Left lung (tissue), 10 donors: Measurements from ENCODE around the gene DMRT1. TPM values are rescaled to one million over a fixed set of nuclear protein-coding genes. Genes with fewer than 3 reads are reported as not detected.

Source experiments
- ATAC-seq: fragments of 200-7000 bp; cut with Tn5 transposase; one replicate; pipeline ENCODE4 v1.9.1; 2020; ENCODE audit warnings: moderate library complexity
- DNase-seq, 4 donors: peaks; one replicate each; pipeline ENCODE4 v3.0.0-alpha.2; 2013 to 2020
- H3K27ac ChIP-seq, 2 donors: fragments of 200-600 bp; sonication (generic) in 1 of 2; one replicate each; pipeline versions ENCODE4 v1.5.0 to v1.8.0; 2020 to 2021
- H3K27me3 ChIP-seq, 2 donors: fragments of 200-600 bp; sonication (generic) in 1 of 2; one replicate each; pipeline versions ENCODE4 v1.5.0 to v1.8.0; 2020 to 2021
- H3K36me3 ChIP-seq, 2 donors: fragments of 200-600 bp; sonication (generic) in 1 of 2; one replicate each; pipeline versions ENCODE4 v1.5.0 to v1.8.0; 2020 to 2021
- H3K4me1 ChIP-seq, 2 donors: fragments of 200-600 bp; one replicate each; pipeline ENCODE4 v1.8.0; 2021
- H3K4me3 ChIP-seq, 2 donors: fragments of 200-600 bp; sonication (generic) in 1 of 2; one replicate each; pipeline versions ENCODE4 v1.5.0 to v1.8.0; 2020 to 2021; ENCODE audit warnings: mild to moderate bottlenecking in 1 of 2
- H3K9me3 ChIP-seq, 2 donors: fragments of 200-600 bp; sonication (generic) in 1 of 2; one replicate each; pipeline versions ENCODE4 v1.5.0 to v1.8.0; 2020 to 2021
- CTCF ChIP-seq, 2 donors: fragments of 200-600 bp; sonication (generic) in 1 of 2; IDR thresholded peaks; one replicate each; pipeline versions ENCODE4 v1.5.0 to v1.8.0; 2021; ENCODE audit warnings: antibody characterized with exemption in 2 of 2
- intact Hi-C, 2 donors: fragments of 100-400 bp; cut with DNase I; formaldehyde crosslinking; loops; one replicate each; pipeline versions ENCODE4 v1.11.2 to v1.14.2; 2022
- polyA plus RNA-seq, 6 donors: library from polyadenylated mRNA; unstranded; fragments of 120-200 nt; gene quantifications; one replicate each; pipeline ENCODE4 v1.2.1, GENCODE V29; 2013; ENCODE audit not compliant: insufficient read length in 6 of 6
- total RNA-seq, 2 donors: library from RNA; stranded (reverse); fragmentation: NEBNext Ultra II Directional; extraction: Animal tissue kit (Norgen Biotek cat#: 25700); gene quantifications; one replicate each; pipeline ENCODE4 v1.2.1, GENCODE V29; 2021
- donor health status: DM: no; HTN: yes; CAD: no.
- donor health status: DM: no; HTN: no; CAD: no.

Gene DMRT1
- total and polyA plus RNA-seq, 8 donors = 0.09 TPM; not detected in 7

- Histone ChIP-seq H3K4me1 (no peaks in the 10 kb centered on the region), H3K36me3 (no peaks in the 10 kb centered on the region), H3K4me3 (no peak overlapping the region), H3K27me3 (peaks cover 42 to 97% of the 10 kb centered on the region in 2 donors), H3K27ac (no peak overlapping the region), H3K9me3 (no peaks in the 10 kb centered on the region)
- intact Hi-C loops = no loop called here
- DNase-seq (no peak), ATAC-seq (no peak)
- no peak for TF ChIP-seq CTCF (IDR thresholded peaks at IDR 0.05)
These were observed 120.5 kb downstream of the DMRT1 start for GRCh38 chr9:962023-962422.

GRCh38 chr9:965497-965896, 124.0 kb downstream of the DMRT1 start:
- Histone ChIP-seq H3K9me3 (no peaks in the 10 kb centered on the region), H3K27me3 (peaks cover 77 to 100% of the 10 kb centered on the region in 2 donors), H3K4me3 (no peak overlapping the region), H3K36me3 (no peaks in the 10 kb centered on the region), H3K27ac (no peak overlapping the region), H3K4me1 (no peaks in the 10 kb centered on the region)
- no peak for DNase-seq
- ATAC-seq = no peak
- TF ChIP-seq CTCF (IDR thresholded peaks at IDR 0.05) = no peak
- intact Hi-C loops = no loop called here

GRCh38 chr9:966870-967269, 125.4 kb downstream of the DMRT1 start:
- no peak overlapping the region for H3K27ac ChIP-seq
- ATAC-seq (no peak), DNase-seq (no peak)
- peaks cover 91 to 100% of the 10 kb centered on the region in 2 donors for H3K27me3 ChIP-seq
- no peak for TF ChIP-seq CTCF (IDR thresholded peaks at IDR 0.05)
- H3K4me3 ChIP-seq = no peak overlapping the region
- H3K9me3 ChIP-seq = no peaks in the 10 kb centered on the region
- peaks cover 0 to 6% of the 10 kb centered on the region in 2 donors for H3K4me1 ChIP-seq
- intact Hi-C loops = no loop called here
- H3K36me3 ChIP-seq = no peaks in the 10 kb centered on the region

GRCh38 chr9:967436-967835, 125.9 kb downstream of the DMRT1 start:
- intact Hi-C loops = no loop called here
- ATAC-seq (no peak), DNase-seq (no peak)
- H3K27ac ChIP-seq = no peak overlapping the region
- peaks cover 0 to 11% of the 10 kb centered on the region in 2 donors for H3K4me1 ChIP-seq
- H3K36me3 ChIP-seq = no peaks in the 10 kb centered on the region
- peaks cover 97 to 100% of the 10 kb centered on the region in 2 donors for H3K27me3 ChIP-seq
- H3K4me3 ChIP-seq = no peak overlapping the region
- no peak for TF ChIP-seq CTCF (IDR thresholded peaks at IDR 0.05)
- no peaks in the 10 kb centered on the region for H3K9me3 ChIP-seq

GRCh38 chr9:967903-968641, 126.6 kb downstream of the DMRT1 start:
- Histone ChIP-seq H3K27ac (no peak overlapping the region), H3K9me3 (no peaks in the 10 kb centered on the region), H3K4me1 (peaks cover 0 to 16% of the 10 kb centered on the region in 2 donors), H3K36me3 (no peaks in the 10 kb centered on the region), H3K4me3 (no peak overlapping the region), H3K27me3 (peaks cover 98 to 100% of the 10 kb centered on the region in 2 donors)
- no peak for ATAC-seq
- no peak for DNase-seq
- intact Hi-C loops = no loop called here
- TF ChIP-seq CTCF (IDR thresholded peaks at IDR 0.05) = no peak
